K562 (cell line): ENCODE results near the gene DNMT3A. TPM values are rescaled to one million over a fixed set of nuclear protein-coding genes. Genes with fewer than 3 reads are reported as not detected.
A peak's percentile ranks its signal among the peaks of the same experiment; 100 is the strongest.

Experiments
- CHD1 ChIP-seq: fragments of 200-600 bp; sonication (generic); IDR thresholded peaks from one replicate; pipeline ENCODE4 v1.6.1; 2012; ENCODE audit warnings: mild to moderate bottlenecking, moderate library complexity, low read length, inconsistent platforms
- DPF2 ChIP-seq: fragments of 450-650 bp; IDR thresholded peaks from 2 replicates; pipeline ENCODE4 v1.6.1; 2016
- E4F1 ChIP-seq: fragments of 250-450 bp; sonication (Bioruptor Pico); IDR thresholded peaks from 2 replicates; pipeline ENCODE4 v1.5.0; 2021; ENCODE audit warnings: mild to moderate bottlenecking, borderline replicate concordance
- ETV5 ChIP-seq: sonication (generic); formaldehyde crosslinking; IDR thresholded peaks from 2 replicates; pipeline ENCODE4 v1.4.0; 2020; ENCODE audit warnings: low read depth, mild to moderate bottlenecking, missing genetic modification reagents
- HINFP ChIP-seq: fragments of 450-650 bp; conservative IDR thresholded peaks from 2 replicates; pipeline ENCODE4 v1.6.1; 2016; ENCODE audit warnings: missing genetic modification characterization, low read depth, mild to moderate bottlenecking, control low read depth, missing compliant biosample characterization
- HOMEZ ChIP-seq: fragments of 250-450 bp; sonication (Bioruptor Pico); IDR thresholded peaks from 2 replicates; pipeline ENCODE4 v1.4.0; 2020; ENCODE audit warnings: mild to moderate bottlenecking, moderate library complexity
- JUND ChIP-seq, 2 experiments: IDR thresholded peaks; 2 replicates in 1 of 2; 3 replicates in 1 of 2; pipeline ENCODE4 v1.6.1; 2011; ENCODE audit warnings: borderline replicate concordance in 2 of 2, low read depth in 2 of 2, low read length in 2 of 2, improper control_type of control experiment in 1 of 2, missing biosample characterization in 1 of 2, missing genetic modification characterization in 1 of 2, missing genetic modification reagents in 1 of 2
- KAT7 ChIP-seq: sonication (generic); formaldehyde crosslinking; IDR thresholded peaks from 2 replicates; pipeline ENCODE4 v1.8.0; 2022; ENCODE audit warnings: missing genetic modification reagents, mild to moderate bottlenecking, borderline replicate concordance
- MAFK ChIP-seq: IDR thresholded peaks from 2 replicates; pipeline ENCODE4 v1.6.1; 2011; ENCODE audit warnings: low read length, improper control_type of control experiment
- TAF1 ChIP-seq: IDR thresholded peaks from 2 replicates; pipeline ENCODE4 v1.6.1; 2011; ENCODE audit warnings: mild to moderate bottlenecking, low read length, moderate library complexity; ENCODE audit not compliant: insufficient read depth, control insufficient read depth, severe bottlenecking; ENCODE audit errors: extremely low read depth
- TEAD1 ChIP-seq, 2 experiments: fragments of 450-650 bp in 1 of 2; sonication (generic) in 1 of 2; formaldehyde crosslinking; IDR thresholded peaks; 2 replicates each; pipeline versions ENCODE4 v1.4.0 to v1.8.0; 2020 to 2022; ENCODE audit warnings: mild to moderate bottlenecking in 2 of 2, missing genetic modification reagents in 1 of 2
- ZBTB9 ChIP-seq: fragments of 450-650 bp; formaldehyde crosslinking; IDR thresholded peaks from 2 replicates; pipeline ENCODE4 v1.4.0; 2020; ENCODE audit warnings: mild to moderate bottlenecking, moderate library complexity
- ZFP1 ChIP-seq: fragments of 450-650 bp; formaldehyde crosslinking; IDR thresholded peaks from 2 replicates; pipeline ENCODE4 v1.4.0; 2020; ENCODE audit warnings: mild to moderate bottlenecking, mixed read lengths
- polyA plus RNA-seq, 8 experiments: library from polyadenylated mRNA; depleted of rRNA in 4 of 8; stranded (reverse) in 5 of 8; unstranded in 3 of 8; fragments of >200 nt; fragmentation: Nextera tagmentation in 2 of 8; fragmentation: Illumina TruSeq in 1 of 8; extraction: Ambion mirVana in 2 of 8; extraction: Trizol in 1 of 8; gene quantifications; 2 replicates each; pipeline versions ENCODE4 v1.2.1 to v1.2.3, GENCODE V29; 2011 to 2014; ENCODE audit warnings: inconsistent platforms in 1 of 8, missing spikeins in 1 of 8
- total RNA-seq, 7 experiments: library from RNA; depleted of rRNA in 6 of 7; stranded (reverse); fragments of >200 nt in 6 of 7; fragmentation: Illumina TruSeq in 2 of 7; extraction: Trizol in 2 of 7; gene quantifications; 2 replicates each; pipeline versions ENCODE4 v1.2.1 to v1.2.3, GENCODE V29; 2011 to 2021; ENCODE audit warnings: low replicate concordance in 1 of 7
- TF ChIP-seq, protein P1 (sequence below): IDR thresholded peaks from 2 replicates; pipeline ENCODE4 v1.6.1; 2011; ENCODE audit warnings: borderline replicate concordance, low read depth, mild to moderate bottlenecking, moderate library complexity, low read length; ENCODE audit not compliant: insufficient read depth, poor library complexity, severe bottlenecking
- TF ChIP-seq, protein P2 (sequence below), 2 experiments: IDR thresholded peaks; 2 replicates each; pipeline ENCODE4 v1.6.1; 2012; ENCODE audit warnings: improper control_type of control experiment in 2 of 2, low read depth in 2 of 2, low read length in 2 of 2, borderline replicate concordance in 1 of 2

DNMT3A gene
- total and polyA plus RNA-seq, 9 of the 15 experiments (the other 6 are each of a cell fraction or from before 2014, with no cell fraction given): 3.0 to 16.0 (median 6.1) TPM

- no peak for TF ChIP-seq CHD1
- TF ChIP-seq JUND (IDR thresholded peaks at IDR 0.05; ENCODE audit: borderline replicate concordance, low read depth, low read length): peak; percentile 32; the same call in 1 of the 2 replicates
- no peak for TF ChIP-seq JUND (tag; IDR thresholded peaks at IDR 0.05; ENCODE audit: borderline replicate concordance, low read depth, low read length)
- no peak for TF ChIP-seq DPF2
- no peak for TF ChIP-seq HINFP
- no peak for TF ChIP-seq E4F1 (CRISPR knock-in tag)
- no peak for TF ChIP-seq ETV5
- peak; percentile 26 for TF ChIP-seq TAF1
- TF ChIP-seq, protein P1, sequence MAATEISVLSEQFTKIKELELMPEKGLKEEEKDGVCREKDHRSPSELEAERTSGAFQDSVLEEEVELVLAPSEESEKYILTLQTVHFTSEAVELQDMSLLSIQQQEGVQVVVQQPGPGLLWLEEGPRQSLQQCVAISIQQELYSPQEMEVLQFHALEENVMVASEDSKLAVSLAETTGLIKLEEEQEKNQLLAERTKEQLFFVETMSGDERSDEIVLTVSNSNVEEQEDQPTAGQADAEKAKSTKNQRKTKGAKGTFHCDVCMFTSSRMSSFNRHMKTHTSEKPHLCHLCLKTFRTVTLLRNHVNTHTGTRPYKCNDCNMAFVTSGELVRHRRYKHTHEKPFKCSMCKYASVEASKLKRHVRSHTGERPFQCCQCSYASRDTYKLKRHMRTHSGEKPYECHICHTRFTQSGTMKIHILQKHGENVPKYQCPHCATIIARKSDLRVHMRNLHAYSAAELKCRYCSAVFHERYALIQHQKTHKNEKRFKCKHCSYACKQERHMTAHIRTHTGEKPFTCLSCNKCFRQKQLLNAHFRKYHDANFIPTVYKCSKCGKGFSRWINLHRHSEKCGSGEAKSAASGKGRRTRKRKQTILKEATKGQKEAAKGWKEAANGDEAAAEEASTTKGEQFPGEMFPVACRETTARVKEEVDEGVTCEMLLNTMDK: peak; percentile 68
- peak in 1 of 2 experiments; percentile 78; a peak in 1 of 4 replicates for TF ChIP-seq TEAD1 (CRISPR knock-in tag; IDR thresholded peaks at IDR 0.05)
- TF ChIP-seq KAT7 (CRISPR knock-in tag): no peak
- no peak for TF ChIP-seq ZBTB9 (CRISPR knock-in tag)
- TF ChIP-seq MAFK: peak; percentile 76
- TF ChIP-seq HOMEZ (CRISPR knock-in tag): no peak
- TF ChIP-seq, protein P2, sequence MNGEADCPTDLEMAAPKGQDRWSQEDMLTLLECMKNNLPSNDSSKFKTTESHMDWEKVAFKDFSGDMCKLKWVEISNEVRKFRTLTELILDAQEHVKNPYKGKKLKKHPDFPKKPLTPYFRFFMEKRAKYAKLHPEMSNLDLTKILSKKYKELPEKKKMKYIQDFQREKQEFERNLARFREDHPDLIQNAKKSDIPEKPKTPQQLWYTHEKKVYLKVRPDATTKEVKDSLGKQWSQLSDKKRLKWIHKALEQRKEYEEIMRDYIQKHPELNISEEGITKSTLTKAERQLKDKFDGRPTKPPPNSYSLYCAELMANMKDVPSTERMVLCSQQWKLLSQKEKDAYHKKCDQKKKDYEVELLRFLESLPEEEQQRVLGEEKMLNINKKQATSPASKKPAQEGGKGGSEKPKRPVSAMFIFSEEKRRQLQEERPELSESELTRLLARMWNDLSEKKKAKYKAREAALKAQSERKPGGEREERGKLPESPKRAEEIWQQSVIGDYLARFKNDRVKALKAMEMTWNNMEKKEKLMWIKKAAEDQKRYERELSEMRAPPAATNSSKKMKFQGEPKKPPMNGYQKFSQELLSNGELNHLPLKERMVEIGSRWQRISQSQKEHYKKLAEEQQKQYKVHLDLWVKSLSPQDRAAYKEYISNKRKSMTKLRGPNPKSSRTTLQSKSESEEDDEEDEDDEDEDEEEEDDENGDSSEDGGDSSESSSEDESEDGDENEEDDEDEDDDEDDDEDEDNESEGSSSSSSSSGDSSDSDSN (IDR thresholded peaks at IDR 0.05; ENCODE audit: borderline replicate concordance in 1 of 2, low read depth in 2 of 2, low read length in 2 of 2): no peak
- no peak for TF ChIP-seq ZFP1 (CRISPR knock-in tag)
Observed at GRCh38 chr2:25362049-25362433, 20.3 kb upstream of the DNMT3A start (continued).
